SKM-1 treated with dmso at 0.1 percent for 144 hours (cell line): Measurements from ENCODE around the gene SLC25A31.

Experiments
- DNase-seq: peaks from one replicate; lab custom pipeline; 2025; ENCODE audit not compliant: unreplicated experiment; lab: John Stamatoyannopoulos, UW

Gene SLC25A31

DNA sequence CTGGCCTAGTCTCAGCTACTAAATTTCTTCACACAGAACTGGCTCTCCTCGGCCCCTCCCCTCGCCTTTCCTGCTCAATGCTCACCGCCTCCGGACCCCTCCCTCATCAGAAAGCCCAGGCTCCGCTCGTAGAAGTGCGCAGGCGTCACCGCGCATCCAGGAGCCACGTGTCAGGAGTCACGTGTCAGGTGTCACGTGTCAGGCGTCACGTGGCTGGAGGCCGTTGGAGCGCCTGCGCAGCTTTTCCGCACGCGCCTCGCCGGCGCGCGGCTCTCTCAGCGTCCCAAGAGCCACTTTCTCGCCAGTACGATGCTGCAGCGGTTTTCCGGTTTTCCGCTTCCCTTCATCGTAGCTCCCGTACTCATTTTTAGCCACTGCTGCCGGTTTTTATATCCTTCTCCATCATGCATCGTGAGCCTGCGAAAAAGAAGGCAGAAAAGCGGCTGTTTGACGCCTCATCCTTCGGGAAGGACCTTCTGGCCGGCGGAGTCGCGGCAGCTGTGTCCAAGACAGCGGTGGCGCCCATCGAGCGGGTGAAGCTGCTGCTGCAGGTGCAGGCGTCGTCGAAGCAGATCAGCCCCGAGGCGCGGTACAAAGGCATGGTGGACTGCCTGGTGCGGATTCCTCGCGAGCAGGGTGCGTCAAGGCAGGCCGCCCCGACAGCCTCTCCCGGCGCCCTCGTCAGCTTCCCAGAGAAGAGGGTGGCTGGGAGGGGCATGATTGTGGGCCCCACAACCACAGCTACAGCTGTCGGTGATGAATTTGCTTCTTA lies at the start of gene SLC25A31:
SLC25A31 (plus strand) TSS at position 259 of the 772 bp plus-strand sequence; CDS start at position 405, 146 bp downstream.
- no peak for DNase-seq

DNA sequence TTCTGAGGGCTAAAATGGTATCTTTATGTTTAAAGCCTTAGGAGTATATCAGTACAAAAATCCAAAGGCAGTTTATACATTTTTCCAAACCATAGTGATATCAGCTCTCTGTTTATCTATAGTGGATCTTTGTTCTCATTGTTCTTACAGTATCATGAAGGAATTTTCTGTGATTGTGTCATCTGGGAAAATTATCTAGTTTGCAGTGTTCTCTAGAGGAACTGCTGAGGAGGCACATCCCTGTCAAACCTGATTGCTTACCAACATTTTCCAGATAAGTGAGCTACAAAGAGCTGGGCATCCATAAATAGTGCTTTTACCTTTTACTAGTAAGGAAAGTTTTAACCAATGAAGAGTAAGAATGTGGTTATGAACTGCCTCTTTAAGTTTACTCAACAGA lies 44.9 kb upstream of the SLC25A31 start:
- DNase-seq = no peak

GRCh38 chr4:127686658-127687057 lies 43.5 kb upstream of the SLC25A31 start:
- no peak for DNase-seq

GRCh38 chr4:127687580-127687979 lies 42.6 kb upstream of the SLC25A31 start:
- no peak for DNase-seq

GRCh38 chr4:127698789-127699200 lies 31.4 kb upstream of the SLC25A31 start:
- peak; percentile 51 for DNase-seq

- no peak for DNase-seq
These were observed 21.2 kb upstream of the SLC25A31 start for GRCh38 chr4:127708985-127709384.

GRCh38 chr4:127709456-127709855 lies 20.7 kb upstream of the SLC25A31 start:
- DNase-seq = no peak

GRCh38 chr4:127731406-127731805 lies 1.2 kb downstream of the SLC25A31 start:
- DNase-seq = no peak

GRCh38 chr4:127732623-127733328 lies 2.6 kb downstream of the SLC25A31 start:
- DNase-seq = peak; percentile 14

- no peak for DNase-seq
These were observed 4.8 kb downstream of the SLC25A31 start for GRCh38 chr4:127734976-127735375.

GRCh38 chr4:127737295-127737694 lies 7.1 kb downstream of the SLC25A31 start:
- no peak for DNase-seq

DNA sequence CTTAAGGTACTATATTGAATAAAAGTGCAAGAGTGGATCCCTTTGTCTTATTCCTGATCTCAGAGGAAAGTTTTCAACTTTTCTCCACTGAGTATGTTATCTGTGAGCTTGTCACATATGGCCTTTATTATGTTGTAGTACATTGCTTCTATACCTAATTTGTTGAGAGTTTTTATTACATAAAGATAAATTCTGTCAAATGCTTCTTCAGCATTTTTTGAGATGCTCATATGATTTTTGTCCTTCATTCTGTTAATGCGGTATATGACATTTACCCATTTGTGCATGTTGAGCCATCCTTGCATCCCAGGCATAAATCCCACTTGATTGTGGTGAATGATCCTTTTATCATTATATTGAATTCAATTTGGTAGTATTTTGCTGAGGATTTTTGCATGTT lies 11.0 kb downstream of the SLC25A31 start:
- DNase-seq = no peak

GRCh38 chr4:127747883-127748282 lies 17.7 kb downstream of the SLC25A31 start:
- DNase-seq = no peak

DNA sequence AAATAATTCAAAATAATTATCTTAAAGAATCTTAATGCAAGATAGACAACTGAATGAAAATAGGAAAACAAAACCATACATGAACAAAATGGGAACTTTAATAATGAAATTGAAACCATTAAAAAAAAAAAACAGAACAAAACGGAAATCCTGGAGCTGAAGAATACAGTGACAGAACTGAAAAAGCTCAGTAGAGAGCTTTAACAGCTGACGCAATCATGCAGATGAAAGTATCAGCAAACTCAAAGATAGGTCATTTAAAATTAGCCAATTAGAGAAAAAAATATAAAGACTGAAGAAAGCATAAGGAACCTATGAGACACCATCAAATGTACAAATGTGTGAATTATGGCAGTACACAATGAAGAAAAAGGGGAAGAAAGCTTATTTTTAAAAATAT lies 18.8 kb downstream of the SLC25A31 start:
- no peak for DNase-seq

DNA sequence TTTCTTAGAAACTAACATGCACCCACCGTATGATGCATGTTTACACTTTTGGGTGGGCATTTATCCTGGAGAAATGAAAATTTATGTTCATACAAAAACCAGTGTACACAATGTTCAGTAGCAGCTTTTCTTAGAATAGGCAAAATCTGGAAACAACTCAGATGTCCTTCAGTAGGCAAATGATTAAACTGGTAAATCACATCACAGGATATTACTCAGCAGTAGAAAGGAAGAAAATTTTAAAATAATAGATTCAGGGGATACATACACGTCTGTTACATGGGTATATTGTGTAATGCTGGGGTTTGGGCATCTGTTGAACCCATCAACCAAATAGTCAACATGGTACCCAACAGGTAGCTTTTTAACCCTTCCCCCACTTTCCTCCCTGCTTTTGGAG lies 26.7 kb downstream of the SLC25A31 start:
- DNase-seq = no peak

DNA sequence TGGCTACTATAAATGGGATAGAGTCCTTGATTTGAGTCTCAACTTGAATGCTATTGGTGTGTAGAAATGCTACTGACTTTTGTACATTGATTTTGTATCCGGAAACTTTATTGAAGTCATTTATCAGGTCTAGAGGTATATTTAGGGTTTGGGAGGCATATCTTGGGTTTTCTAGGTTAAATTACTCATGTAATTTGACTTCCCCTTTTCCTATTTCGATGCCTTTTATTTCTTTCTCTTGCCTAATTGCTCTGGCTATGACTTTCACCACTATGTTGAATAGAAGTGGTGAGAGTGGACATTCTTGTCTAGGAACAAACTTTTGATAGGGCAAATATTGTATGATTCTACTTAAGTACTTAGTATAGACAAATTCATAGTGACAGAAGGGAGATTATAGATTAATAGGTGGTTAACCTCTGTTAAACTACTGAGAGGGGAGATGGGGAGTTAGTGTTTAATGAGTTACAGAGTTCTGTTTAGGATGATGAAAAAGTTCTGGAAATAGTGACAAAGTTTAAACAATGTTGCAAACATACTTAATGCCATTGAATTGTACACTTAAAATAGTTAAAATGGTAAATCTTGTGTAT lies 29.1 kb downstream of the SLC25A31 start:
- no peak for DNase-seq

- DNase-seq = no peak
These were observed 29.7 kb downstream of the SLC25A31 start for GRCh38 chr4:127759893-127760292.

DNA sequence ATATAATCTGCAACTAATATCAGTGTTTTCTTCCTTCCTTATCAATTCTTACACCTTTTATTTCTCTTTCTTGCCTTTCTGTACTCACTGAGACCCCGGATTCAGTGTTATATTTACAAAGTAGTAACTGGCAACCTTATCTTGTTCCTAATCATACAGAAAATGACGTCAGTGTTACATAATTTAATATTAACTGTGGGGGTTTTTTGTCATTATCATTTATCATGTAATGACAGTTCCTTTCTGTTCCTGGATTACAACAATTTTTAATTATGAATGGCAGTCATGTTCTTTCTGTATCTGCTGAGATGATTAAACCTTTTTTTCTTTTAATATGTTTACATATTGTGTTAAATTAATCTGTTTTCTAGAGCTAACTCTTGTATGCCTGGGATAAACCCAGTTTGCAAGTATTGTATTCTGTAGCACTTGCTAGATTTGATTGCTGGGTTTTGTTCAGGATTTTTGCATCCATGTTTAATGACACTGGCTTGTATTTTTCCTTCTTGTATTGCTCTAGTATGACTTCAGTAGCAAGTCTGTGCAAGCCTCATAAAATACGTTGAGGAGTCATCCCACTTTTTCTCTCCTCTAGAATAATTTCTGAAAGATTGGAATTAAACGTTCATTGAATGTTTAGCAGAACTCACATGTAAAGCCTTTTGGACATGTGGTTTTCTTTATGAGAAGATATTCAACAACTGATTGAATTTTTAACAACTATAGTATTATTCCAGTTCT lies 41.5 kb downstream of the SLC25A31 start:
- no peak for DNase-seq

DNA sequence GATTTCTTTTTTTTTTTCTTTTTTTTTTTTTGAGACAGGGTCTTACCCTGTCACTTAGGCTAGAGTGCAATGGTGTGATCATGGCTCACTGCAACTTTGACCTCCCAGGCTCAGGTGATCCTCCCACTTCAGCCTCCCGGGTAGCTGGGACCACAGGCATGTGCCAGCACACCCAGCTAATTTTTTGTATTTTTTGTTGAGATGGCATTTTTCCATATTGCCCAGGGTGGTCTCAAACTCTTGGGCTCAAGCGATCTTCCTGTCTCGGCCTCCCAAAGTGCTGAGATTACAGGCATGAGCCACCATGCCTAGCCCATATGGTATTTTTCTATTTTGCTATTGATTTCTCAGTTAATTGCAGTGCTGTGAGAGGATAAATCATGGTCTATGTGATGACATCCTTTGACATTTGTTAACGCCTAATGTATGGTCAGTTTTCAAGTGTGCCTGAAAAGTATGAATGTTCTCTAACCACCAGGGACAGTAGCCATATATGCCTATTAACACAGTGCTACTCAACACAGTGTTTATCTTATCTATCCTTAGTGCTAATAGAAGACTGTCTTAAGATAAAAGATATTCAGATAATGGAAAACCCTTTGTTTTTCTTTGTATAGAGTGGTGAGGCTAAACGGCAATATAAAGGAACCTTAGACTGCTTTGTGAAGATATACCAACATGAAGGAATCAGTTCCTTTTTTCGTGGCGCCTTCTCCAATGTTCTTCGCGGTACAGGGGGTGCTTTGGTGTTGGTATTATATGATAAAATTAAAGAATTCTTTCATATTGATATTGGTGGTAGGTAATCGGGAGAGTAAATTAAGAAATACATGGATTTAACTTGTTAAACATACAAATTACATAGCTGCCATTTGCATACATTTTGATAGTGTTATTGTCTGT lies 42.8 kb downstream of the SLC25A31 start:
- DNase-seq = no peak

DNA sequence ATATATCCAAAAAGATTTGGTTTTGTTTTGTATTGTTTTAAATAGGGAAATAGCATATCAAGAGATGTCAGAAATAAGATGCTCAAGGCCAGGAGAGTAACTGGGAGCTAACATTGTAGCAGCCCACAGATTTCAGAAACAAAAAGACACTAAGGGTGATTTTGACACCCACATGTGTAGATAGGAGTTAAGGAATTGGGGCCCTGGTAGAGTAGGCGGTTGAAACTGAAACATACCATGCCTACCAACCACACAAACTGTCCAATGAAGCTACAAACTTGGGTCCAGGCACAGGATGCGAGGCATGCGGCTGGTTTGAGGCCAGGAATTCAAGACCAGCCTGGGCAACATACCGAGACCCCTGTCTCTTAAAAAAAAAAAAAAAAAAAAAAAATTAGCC lies 45.6 kb downstream of the SLC25A31 start:
- DNase-seq = no peak
